PC-9 (cell line): ENCODE data around the gene TRPV3.

Source experiments
- CTCF ChIP-seq: fragments of 200-600 bp; sonication (generic); conservative IDR thresholded peaks from 2 replicates; pipeline ENCODE4 v1.6.1; 2017; ENCODE audit warnings: mixed run types, antibody characterized with exemption, mild to moderate bottlenecking, moderate library complexity
- EZH2 ChIP-seq: fragments of 200-600 bp; sonication (generic); IDR thresholded peaks from 2 replicates; pipeline ENCODE4 v1.8.0; 2017; ENCODE audit warnings: antibody characterized with exemption, low read depth

GRCh38 chr17:3502466-3502865, 55.1 kb downstream of the TRPV3 start:
- TF ChIP-seq EZH2: no peak
- TF ChIP-seq CTCF: no peak
